ENCODE results near the gene CELA2B.

GRCh38 chr1:15500184-15501178, 24.6 kb downstream of the CELA2B start:
- no peak for TF ChIP-seq CTCF (IDR thresholded peaks at IDR 0.05)
- no peak for TF ChIP-seq POLR2A (IDR thresholded peaks at IDR 0.05)
